Lung (tissue), 12 donors: ENCODE data around the gene SHISA8. TPM values are rescaled to one million over a fixed set of nuclear protein-coding genes. Genes with fewer than 3 reads are reported as not detected.

Source experiments
- ATAC-seq: fragments of 200-7000 bp; cut with Tn5 transposase; one replicate; pipeline ENCODE4 v1.9.1; 2020; ENCODE audit warnings: moderate number of reproducible peaks; ENCODE audit not compliant: insufficient read depth, low FRiP score
- DNase-seq, 3 donors: peaks; one replicate each; pipeline ENCODE4 v3.0.0-alpha.2; 2013 to 2017
- H3K27ac ChIP-seq, 2 donors: one replicate each; pipeline ENCODE4 v1.5.1; 2013; ENCODE audit warnings: mild to moderate bottlenecking in 2 of 2, moderate library complexity in 2 of 2, control low read depth in 1 of 2, inconsistent platforms in 1 of 2, low read depth in 1 of 2, low read length in 1 of 2
- H3K27me3 ChIP-seq, 3 donors: one replicate each; pipeline ENCODE4 v1.5.1; 2013; ENCODE audit warnings: low read length in 2 of 3; ENCODE audit not compliant: control insufficient read depth in 3 of 3, insufficient read depth in 3 of 3
- H3K36me3 ChIP-seq, 4 donors: one replicate each; pipeline ENCODE4 v1.5.1; 2013; ENCODE audit warnings: low read length in 4 of 4, mild to moderate bottlenecking in 1 of 4, moderate library complexity in 1 of 4; ENCODE audit not compliant: control insufficient read depth in 4 of 4, insufficient read depth in 4 of 4
- H3K4me1 ChIP-seq, 5 donors: one replicate each; pipeline ENCODE4 v1.5.1; 2013; ENCODE audit warnings: low read length in 5 of 5, mild to moderate bottlenecking in 2 of 5, moderate library complexity in 1 of 5; ENCODE audit not compliant: control insufficient read depth in 5 of 5, insufficient read depth in 5 of 5
- H3K4me3 ChIP-seq: one replicate; pipeline ENCODE4 v1.5.1; 2013; ENCODE audit warnings: mild to moderate bottlenecking, control low read depth, moderate library complexity
- H3K9ac ChIP-seq, 2 donors: one replicate each; pipeline ENCODE4 v1.5.1; 2013; ENCODE audit warnings: low read length in 2 of 2, control low read depth in 1 of 2; ENCODE audit not compliant: insufficient read depth in 1 of 2
- H3K9me3 ChIP-seq, 4 donors: one replicate each; pipeline ENCODE4 v1.5.1; 2013; ENCODE audit warnings: low read length in 3 of 4, mild to moderate bottlenecking in 1 of 4, moderate library complexity in 1 of 4; ENCODE audit not compliant: control insufficient read depth in 4 of 4, insufficient read depth in 3 of 4
- WGBS, 2 donors: extraction: QIAGEN DNeasy Blood & Tissue Kit; methylation state at CpG; one replicate each; pipeline ENCODE4 v1.1.7; 2013; 5-methylcytosine and 5-hydroxymethylcytosine counted together
- polyA plus RNA-seq, 2 donors: library from polyadenylated mRNA; stranded (reverse); fragments of 200-250 nt; gene quantifications; one replicate each; pipeline ENCODE4 v1.2.1, GENCODE V29; 2013
- total RNA-seq, 2 donors: library from RNA; depleted of rRNA in 1 of 2; stranded (reverse); fragments of >200 nt in 1 of 2; gene quantifications; one replicate each; pipeline ENCODE4 v1.2.1, GENCODE V29; 2014 to 2021
- TF ChIP-seq, protein P1 (sequence below): IDR thresholded peaks from 2 replicates; pipeline ENCODE4 v1.5.1; 2012; ENCODE audit warnings: mild to moderate bottlenecking; ENCODE audit errors: control extremely low read depth, extremely low read depth
- donor health status: control.
- donor health status: control.
- donor health status: Bipolar disorder and iron deficiency.
- donor health status: healthy.
- donor health status: DM: yes; HTN: yes; CAD: no.

Gene SHISA8
- total and polyA plus RNA-seq, 4 donors = 0.02 to 0.34 TPM; not detected in 2

DNA sequence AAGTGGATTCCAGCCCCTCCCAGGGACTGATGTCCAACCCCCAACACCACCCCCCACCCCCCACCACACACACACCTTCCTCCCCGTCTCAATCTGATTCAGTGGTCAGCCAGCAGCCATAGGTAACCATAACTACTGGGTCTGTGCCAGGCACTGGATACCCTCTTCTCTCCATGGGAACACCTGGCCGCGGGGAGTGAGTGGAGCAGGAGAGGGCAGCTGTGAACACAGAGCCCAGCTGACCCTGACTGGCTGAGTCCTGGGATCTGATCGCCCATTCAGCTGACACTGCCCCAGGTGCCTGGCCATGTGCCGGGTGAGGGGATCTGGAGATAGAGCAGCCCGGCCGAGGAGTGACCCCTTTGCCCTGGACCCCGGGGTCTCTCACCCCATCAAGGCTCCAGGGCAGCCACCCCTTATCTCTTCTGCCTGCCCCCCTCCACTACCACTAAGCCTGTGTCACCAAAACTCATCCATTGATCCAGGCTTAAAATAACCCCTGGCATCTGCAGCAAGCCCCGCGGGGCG is 2.6 kb upstream of the SHISA8 start:
- Histone ChIP-seq H3K9ac (no peak overlapping the region), H3K4me3 (no peak overlapping the region), H3K9me3 (no peaks in the 10 kb centered on the region), H3K4me1 (peaks cover 0 to 20% (median 7%) of the 10 kb centered on the region in 5 donors), H3K36me3 (no peaks in the 10 kb centered on the region), H3K27ac (no peak overlapping the region), H3K27me3 (peaks cover 4 to 48% (median 47%) of the 10 kb centered on the region in 3 donors)
- 61 to 81% methylated on average over 11 of the region's 11 CpGs for WGBS, 2 donors
- DNase-seq (no peak), ATAC-seq (no peak)
- TF ChIP-seq, protein P1, sequence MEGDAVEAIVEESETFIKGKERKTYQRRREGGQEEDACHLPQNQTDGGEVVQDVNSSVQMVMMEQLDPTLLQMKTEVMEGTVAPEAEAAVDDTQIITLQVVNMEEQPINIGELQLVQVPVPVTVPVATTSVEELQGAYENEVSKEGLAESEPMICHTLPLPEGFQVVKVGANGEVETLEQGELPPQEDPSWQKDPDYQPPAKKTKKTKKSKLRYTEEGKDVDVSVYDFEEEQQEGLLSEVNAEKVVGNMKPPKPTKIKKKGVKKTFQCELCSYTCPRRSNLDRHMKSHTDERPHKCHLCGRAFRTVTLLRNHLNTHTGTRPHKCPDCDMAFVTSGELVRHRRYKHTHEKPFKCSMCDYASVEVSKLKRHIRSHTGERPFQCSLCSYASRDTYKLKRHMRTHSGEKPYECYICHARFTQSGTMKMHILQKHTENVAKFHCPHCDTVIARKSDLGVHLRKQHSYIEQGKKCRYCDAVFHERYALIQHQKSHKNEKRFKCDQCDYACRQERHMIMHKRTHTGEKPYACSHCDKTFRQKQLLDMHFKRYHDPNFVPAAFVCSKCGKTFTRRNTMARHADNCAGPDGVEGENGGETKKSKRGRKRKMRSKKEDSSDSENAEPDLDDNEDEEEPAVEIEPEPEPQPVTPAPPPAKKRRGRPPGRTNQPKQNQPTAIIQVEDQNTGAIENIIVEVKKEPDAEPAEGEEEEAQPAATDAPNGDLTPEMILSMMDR = no peak

DNA sequence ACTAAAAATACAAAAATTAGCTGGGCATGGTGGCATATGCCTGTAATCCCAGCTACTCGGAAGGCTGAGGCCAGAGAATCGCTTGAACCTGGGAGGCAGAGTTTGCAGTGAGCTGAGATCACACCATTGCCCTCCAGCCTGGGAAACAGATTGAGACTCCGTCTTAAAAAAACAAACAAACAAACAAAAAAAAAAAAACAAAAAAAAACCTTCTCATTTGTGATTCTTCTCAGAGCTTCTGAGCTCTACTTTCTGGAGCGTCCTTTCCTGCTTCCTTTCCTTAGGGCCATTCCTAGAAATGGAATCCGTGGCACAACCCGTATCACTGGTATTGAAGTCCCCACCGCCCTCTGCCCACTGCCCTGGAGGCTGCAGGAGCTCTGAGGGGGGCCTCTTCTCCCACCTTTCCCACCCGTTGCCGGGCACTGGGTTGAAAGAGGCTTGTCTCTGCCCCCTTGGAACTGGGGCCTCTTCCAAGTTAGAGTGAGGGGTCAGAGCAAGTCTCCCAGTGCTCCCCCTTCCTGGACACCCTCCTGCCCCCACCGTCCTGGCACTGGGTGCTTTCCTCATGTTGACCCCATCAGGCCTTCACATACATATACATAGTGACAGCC is 2.0 kb upstream of the SHISA8 start:
- Histone ChIP-seq H3K27me3 (peaks cover 4 to 53% (median 53%) of the 10 kb centered on the region in 3 donors), H3K4me3 (no peak overlapping the region), H3K36me3 (no peaks in the 10 kb centered on the region), H3K4me1 (peaks cover 0 to 20% (median 7%) of the 10 kb centered on the region in 5 donors), H3K9ac (no peak overlapping the region), H3K9me3 (no peaks in the 10 kb centered on the region), H3K27ac (no peak overlapping the region)
- WGBS, 2 donors = 64 to 69% methylated on average over 10 of the region's 10 CpGs
- TF ChIP-seq, protein P1 = no peak
- ATAC-seq = no peak
- no peak for DNase-seq

DNA sequence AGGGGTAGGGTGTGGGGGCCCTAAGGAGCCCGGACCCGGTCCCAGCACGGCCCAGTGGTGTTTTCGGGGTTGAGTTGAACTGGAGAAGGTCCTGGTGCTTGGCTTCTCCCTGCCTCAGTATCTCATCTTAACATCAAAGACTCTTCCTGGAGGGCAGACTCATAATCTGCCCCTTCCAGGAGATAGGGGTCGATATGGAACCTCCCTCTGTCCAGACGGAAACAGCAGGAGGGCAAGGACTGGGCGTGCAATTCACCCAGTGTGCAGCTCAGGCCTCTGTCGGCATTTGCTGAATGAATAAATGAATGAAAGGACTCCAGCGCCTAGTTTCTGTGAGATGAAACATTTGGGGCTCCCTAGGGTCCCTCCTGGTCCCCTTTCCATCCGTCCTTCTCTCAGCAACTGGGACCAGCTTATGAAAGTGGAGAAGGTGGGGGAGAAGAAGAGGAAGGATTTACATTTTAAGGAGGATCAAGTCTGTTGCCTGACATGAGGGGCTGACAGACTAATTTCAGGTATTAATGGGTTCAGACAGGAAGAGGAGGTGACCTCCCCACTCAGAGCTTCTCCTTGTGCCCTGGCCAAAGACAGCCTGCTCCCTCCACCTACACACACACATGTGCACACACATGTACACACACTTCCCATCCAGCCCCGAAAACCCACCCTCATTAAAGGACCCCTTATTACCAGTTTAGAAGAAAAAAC is 1.1 kb upstream of the SHISA8 start:
- H3K9me3 ChIP-seq = no peaks in the 10 kb centered on the region
- H3K27ac ChIP-seq = no peak overlapping the region
- TF ChIP-seq, protein P1 = no peak
- no peak overlapping the region for H3K9ac ChIP-seq
- no peaks in the 10 kb centered on the region for H3K36me3 ChIP-seq
- no peak for ATAC-seq
- H3K4me1 ChIP-seq = peaks cover 0 to 24% (median 9%) of the 10 kb centered on the region in 5 donors
- peaks cover 4 to 62% (median 60%) of the 10 kb centered on the region in 3 donors for H3K27me3 ChIP-seq
- 40 to 49% methylated on average over 11 of the region's 11 CpGs for WGBS, 2 donors
- H3K4me3 ChIP-seq = no peak overlapping the region
- no peak for DNase-seq
